OCI-LY1 (cell line): ENCODE measurements around the gene GRB14.

ENCODE experiments used
- H2AFZ ChIP-seq: fragments of 200-600 bp; sonication (generic), shearing (Covaris generic); 2 replicates; pipeline ENCODE4 v1.6.0; 2014; ENCODE audit warnings: antibody characterized with exemption, mild to moderate bottlenecking, low read length
- H3F3A ChIP-seq: fragments of 200-600 bp; sonication (generic), shearing (Covaris generic); 2 replicates; pipeline ENCODE4 v1.6.0; 2014; ENCODE audit warnings: mild to moderate bottlenecking, antibody characterized with exemption, low read length, moderate library complexity; ENCODE audit not compliant: insufficient read depth
- H3K27ac ChIP-seq: fragments of 200-600 bp; sonication (generic); 2 replicates; pipeline ENCODE4 v1.5.1; 2014; ENCODE audit warnings: low read length, mixed run types, mild to moderate bottlenecking, low read depth; ENCODE audit not compliant: poor library complexity, severe bottlenecking
- H3K27me3 ChIP-seq: fragments of 200-600 bp; sonication (generic); 2 replicates; pipeline ENCODE4 v1.6.0; 2014; ENCODE audit warnings: antibody characterized with exemption, mild to moderate bottlenecking, low read length, moderate library complexity; ENCODE audit not compliant: insufficient read depth
- H3K36me3 ChIP-seq: fragments of 200-600 bp; sonication (generic); 2 replicates; pipeline ENCODE4 v1.6.1; 2014; ENCODE audit warnings: mild to moderate bottlenecking, antibody characterized with exemption, low read length, moderate library complexity, mixed read lengths; ENCODE audit not compliant: insufficient read depth
- H3K4me1 ChIP-seq: fragments of 200-600 bp; sonication (generic); 2 replicates; pipeline ENCODE4 v1.5.1; 2014; ENCODE audit warnings: mild to moderate bottlenecking, low read length, moderate library complexity; ENCODE audit not compliant: insufficient read depth, severe bottlenecking
- H3K4me2 ChIP-seq: fragments of 200-600 bp; sonication (generic), shearing (Covaris generic); 2 replicates; pipeline ENCODE4 v1.6.1; 2014; ENCODE audit warnings: low read length
- H3K4me3 ChIP-seq: fragments of 200-600 bp; sonication (generic); 2 replicates; pipeline ENCODE4 v1.5.1; 2014; ENCODE audit warnings: low read length, low read depth, mild to moderate bottlenecking, mixed read lengths; ENCODE audit not compliant: poor library complexity, severe bottlenecking
- H3K79me2 ChIP-seq: fragments of 200-600 bp; shearing (Covaris generic); 2 replicates; pipeline ENCODE4 v1.6.1; 2016; ENCODE audit warnings: mixed run types, low read length, mixed read lengths; ENCODE audit not compliant: insufficient read depth
- H3K9ac ChIP-seq: fragments of 200-600 bp; sonication (generic), shearing (Covaris generic); 2 replicates; pipeline ENCODE4 v1.6.1; 2014; ENCODE audit warnings: mild to moderate bottlenecking, low read length, mixed read lengths
- H3K9me2 ChIP-seq: fragments of 200-600 bp; sonication (generic), shearing (Covaris generic); 2 replicates; pipeline ENCODE4 v1.6.1; 2014; ENCODE audit warnings: low read depth, mild to moderate bottlenecking, low read length, mixed read lengths
- H3K9me3 ChIP-seq: fragments of 200-600 bp; shearing (Covaris generic); 2 replicates; pipeline ENCODE4 v1.6.1; 2014; ENCODE audit warnings: low read length, mixed read lengths
- H4K20me1 ChIP-seq: fragments of 200-600 bp; sonication (generic), shearing (Covaris generic); 2 replicates; pipeline ENCODE4 v1.6.0; 2016; ENCODE audit warnings: mild to moderate bottlenecking, low read length; ENCODE audit not compliant: insufficient read depth
- EZH2 ChIP-seq: fragments of 200-600 bp; sonication (generic), shearing (Covaris generic); IDR thresholded peaks from 2 replicates; pipeline ENCODE4 v1.8.0; 2017; ENCODE audit warnings: borderline replicate concordance, mixed run types, mild to moderate bottlenecking, antibody characterized with exemption, low read length, moderate library complexity, mixed read lengths
- TF ChIP-seq, protein P1 (sequence below): fragments of 200-600 bp; sonication (generic), shearing (Covaris generic); IDR thresholded peaks from 2 replicates; pipeline ENCODE4 v1.5.1; 2017; ENCODE audit warnings: mild to moderate bottlenecking, antibody characterized with exemption, low read length, moderate library complexity, mixed read lengths

Gene GRB14

GRCh38 chr2:164617466-164617865 lies 3.8 kb downstream of the GRB14 start:
- Histone ChIP-seq H3K79me2 (no peaks in the 10 kb centered on the region), H3K4me3 (no peak overlapping the region), H3F3A (no peaks in the 10 kb centered on the region), H3K4me2 (no peak overlapping the region), H3K27ac (no peak overlapping the region), H3K9me3 (no peaks in the 10 kb centered on the region), H3K4me1 (no peaks in the 10 kb centered on the region), H3K9me2 (no peaks in the 10 kb centered on the region), H3K36me3 (no peaks in the 10 kb centered on the region), H3K9ac (no peak overlapping the region), H3K27me3 (no peaks in the 10 kb centered on the region), H2AFZ (no peak overlapping the region), H4K20me1 (no peaks in the 10 kb centered on the region)
- no peak for TF ChIP-seq EZH2
- TF ChIP-seq, protein P1, sequence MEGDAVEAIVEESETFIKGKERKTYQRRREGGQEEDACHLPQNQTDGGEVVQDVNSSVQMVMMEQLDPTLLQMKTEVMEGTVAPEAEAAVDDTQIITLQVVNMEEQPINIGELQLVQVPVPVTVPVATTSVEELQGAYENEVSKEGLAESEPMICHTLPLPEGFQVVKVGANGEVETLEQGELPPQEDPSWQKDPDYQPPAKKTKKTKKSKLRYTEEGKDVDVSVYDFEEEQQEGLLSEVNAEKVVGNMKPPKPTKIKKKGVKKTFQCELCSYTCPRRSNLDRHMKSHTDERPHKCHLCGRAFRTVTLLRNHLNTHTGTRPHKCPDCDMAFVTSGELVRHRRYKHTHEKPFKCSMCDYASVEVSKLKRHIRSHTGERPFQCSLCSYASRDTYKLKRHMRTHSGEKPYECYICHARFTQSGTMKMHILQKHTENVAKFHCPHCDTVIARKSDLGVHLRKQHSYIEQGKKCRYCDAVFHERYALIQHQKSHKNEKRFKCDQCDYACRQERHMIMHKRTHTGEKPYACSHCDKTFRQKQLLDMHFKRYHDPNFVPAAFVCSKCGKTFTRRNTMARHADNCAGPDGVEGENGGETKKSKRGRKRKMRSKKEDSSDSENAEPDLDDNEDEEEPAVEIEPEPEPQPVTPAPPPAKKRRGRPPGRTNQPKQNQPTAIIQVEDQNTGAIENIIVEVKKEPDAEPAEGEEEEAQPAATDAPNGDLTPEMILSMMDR = no peak

DNA sequence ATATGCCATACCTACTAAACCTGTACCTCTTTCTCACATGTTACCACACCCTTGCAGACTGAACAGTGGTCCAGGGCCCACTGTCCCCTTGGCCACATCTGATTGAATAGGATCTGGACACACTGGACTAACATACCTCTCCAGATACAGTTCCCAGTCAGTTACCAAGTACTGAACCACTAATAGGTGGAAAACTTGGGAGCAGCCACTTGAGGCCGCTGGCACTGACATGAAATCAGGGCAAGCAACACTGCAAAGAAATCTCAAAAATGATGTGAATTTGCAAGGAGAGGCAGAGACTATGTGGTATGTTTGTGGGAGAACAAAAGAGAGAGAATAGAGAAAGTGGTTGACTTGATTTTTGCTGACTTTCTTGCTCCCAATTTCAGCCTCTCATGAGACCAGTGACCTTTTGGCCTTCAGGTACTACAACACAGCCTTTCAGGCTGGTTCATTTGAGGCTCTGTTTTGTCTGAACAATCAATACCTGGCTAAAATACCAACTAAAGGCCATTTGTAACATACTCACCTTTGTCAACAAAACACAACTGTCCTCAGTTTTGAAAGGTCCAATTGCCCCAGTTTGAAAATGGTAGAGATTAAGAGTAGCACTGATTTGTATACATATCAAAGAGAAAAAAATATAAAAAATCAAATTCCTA lies 7.8 kb downstream of the GRB14 start:
- Histone ChIP-seq H3K27me3 (no peaks in the 10 kb centered on the region), H3K4me3 (no peak overlapping the region), H2AFZ (no peak overlapping the region), H3K79me2 (no peaks in the 10 kb centered on the region), H3K4me2 (no peak overlapping the region), H3K4me1 (no peaks in the 10 kb centered on the region), H3K9me2 (no peaks in the 10 kb centered on the region), H3K9ac (no peak overlapping the region), H3K27ac (no peak overlapping the region), H3K9me3 (no peaks in the 10 kb centered on the region), H3F3A (no peaks in the 10 kb centered on the region), H4K20me1 (no peaks in the 10 kb centered on the region), H3K36me3 (no peaks in the 10 kb centered on the region)
- TF ChIP-seq, protein P1 = no peak
- no peak for TF ChIP-seq EZH2

GRCh38 chr2:164609790-164610189 lies 11.5 kb downstream of the GRB14 start:
- Histone ChIP-seq H3F3A (no peaks in the 10 kb centered on the region), H3K27ac (no peak overlapping the region), H3K4me1 (no peaks in the 10 kb centered on the region), H3K27me3 (no peaks in the 10 kb centered on the region), H3K36me3 (no peaks in the 10 kb centered on the region), H2AFZ (no peak overlapping the region), H3K9me3 (no peaks in the 10 kb centered on the region), H3K79me2 (no peaks in the 10 kb centered on the region), H3K9ac (no peak overlapping the region), H3K4me3 (no peak overlapping the region), H3K4me2 (no peak overlapping the region), H4K20me1 (no peaks in the 10 kb centered on the region), H3K9me2 (no peaks in the 10 kb centered on the region)
- TF ChIP-seq, protein P1 = no peak
- no peak for TF ChIP-seq EZH2
